H1 (cell line): Measurements from ENCODE around the gene SLFN5. TPM values are rescaled to one million over a fixed set of nuclear protein-coding genes. Genes with fewer than 3 reads are reported as not detected.

Source experiments
- CTCF ChIA-PET: fragments of 300-600 bp; sonication (Branson Sonifier 250); formaldehyde crosslinking; loops from one replicate; lab custom pipeline; 2021; ENCODE audit not compliant: partially characterized antibody; lab: Charles Lee
- POLR2A ChIA-PET: fragments of 300-600 bp; sonication (Branson Sonifier 250); formaldehyde crosslinking; loops from one replicate; lab custom pipeline; 2021; ENCODE audit warnings: inconsistent platforms; ENCODE audit not compliant: partially characterized antibody; lab: Charles Lee
- DNase-seq, 2 experiments: peaks; one replicate each; pipeline versions ENCODE4 v3.0.0 to v3.0.0-alpha.2; 2010 to 2022; ENCODE audit warnings: low spot score in 2 of 2, low read depth in 1 of 2, mixed read lengths in 1 of 2
- FAIRE-seq: peaks from 2 replicates; lab custom pipeline; 2011; peaks lifted over from hg19 to GRCh38; lab: Jason Lieb, UNC
- H2AFZ ChIP-seq: 2 replicates; pipeline ENCODE4 v1.8.1; 2012; ENCODE audit warnings: low read length, inconsistent platforms
- H2AK5ac ChIP-seq: 2 replicates; pipeline ENCODE4 v1.6.1; 2013; ENCODE audit warnings: low read depth, low read length
- H2BK120ac ChIP-seq: replicated peaks from 2 replicates; pipeline ENCODE3; 2013; ENCODE audit warnings: low read depth, low read length, inconsistent platforms
- H2BK12ac ChIP-seq: 2 replicates; pipeline ENCODE4 v1.6.1; 2013; ENCODE audit warnings: low read depth, low read length
- H2BK15ac ChIP-seq: 2 replicates; pipeline ENCODE4 v1.6.1; 2013; ENCODE audit warnings: low read length
- H2BK20ac ChIP-seq: 2 replicates; pipeline ENCODE4 v1.6.1; 2013; ENCODE audit warnings: low read length
- H2BK5ac ChIP-seq: 2 replicates; pipeline ENCODE4 v1.6.1; 2013; ENCODE audit warnings: low read depth, low read length
- H3K14ac ChIP-seq: 2 replicates; pipeline ENCODE4 v1.6.1; 2013; ENCODE audit warnings: inconsistent platforms; ENCODE audit not compliant: insufficient read length
- H3K18ac ChIP-seq: 2 replicates; pipeline ENCODE4 v1.6.1; 2013; ENCODE audit warnings: low read length; ENCODE audit errors: extremely low read depth
- H3K23ac ChIP-seq: 2 replicates; pipeline ENCODE4 v1.6.1; 2013; ENCODE audit warnings: inconsistent platforms; ENCODE audit not compliant: insufficient read length
- H3K23me2 ChIP-seq: 2 replicates; pipeline ENCODE4 v1.6.1; 2013; ENCODE audit warnings: low read depth, low read length
- H3K27ac ChIP-seq: 2 replicates; pipeline ENCODE4 v1.6.1; 2011; ENCODE audit warnings: low read depth, low read length, inconsistent platforms
- H3K27me3 ChIP-seq, 4 experiments: replicated peaks in 1 of 4; 1 replicate in 1 of 4; 2 replicates in 3 of 4; pipeline versions ENCODE4 v1.6.1 to v1.8.1; 2011 to 2013; ENCODE audit warnings: low read length in 3 of 4, mild to moderate bottlenecking in 3 of 4, inconsistent platforms in 2 of 4, mixed read lengths in 2 of 4, moderate library complexity in 1 of 4; ENCODE audit not compliant: control insufficient read depth in 3 of 4, insufficient read depth in 3 of 4; ENCODE audit errors: extremely low read depth in 1 of 4
- H3K36me3 ChIP-seq, 4 experiments: 2 replicates each; pipeline versions ENCODE4 v1.6.1 to v1.8.1; 2011 to 2013; ENCODE audit warnings: mild to moderate bottlenecking in 4 of 4, low read length in 3 of 4, moderate library complexity in 2 of 4, control low read depth in 1 of 4, inconsistent platforms in 1 of 4; ENCODE audit not compliant: insufficient read depth in 4 of 4, control insufficient read depth in 2 of 4
- H3K4ac ChIP-seq: replicated peaks from 2 replicates; pipeline ENCODE3; 2013; ENCODE audit warnings: low read length, low read depth, mixed read lengths, inconsistent platforms; ENCODE audit not compliant: insufficient read length
- H3K4me1 ChIP-seq, 4 experiments: replicated peaks in 1 of 4; 1 replicate in 1 of 4; 2 replicates in 3 of 4; pipeline versions ENCODE4 v1.6.1 to v1.8.1; 2011 to 2013; ENCODE audit warnings: low read length in 3 of 4, inconsistent platforms in 2 of 4, mixed read lengths in 1 of 4; ENCODE audit not compliant: insufficient read depth in 4 of 4, control insufficient read depth in 3 of 4
- H3K4me2 ChIP-seq, 2 experiments: 2 replicates each; pipeline versions ENCODE4 v1.6.1 to v1.8.1; 2011 to 2013; ENCODE audit warnings: low read depth in 2 of 2, low read length in 2 of 2, control low read depth in 1 of 2, inconsistent platforms in 1 of 2, mild to moderate bottlenecking in 1 of 2; ENCODE audit not compliant: insufficient read depth in 1 of 2
- H3K4me3 ChIP-seq, 4 experiments: fragments of 200-600, 300-600 bp in 1 of 4; sonication (generic), shearing (Covaris generic), sonication (Bioruptor Twin) in 1 of 4; 2 replicates each; pipeline versions ENCODE4 v1.5.1 to v1.8.1; 2011 to 2016; ENCODE audit warnings: low read length in 4 of 4, low read depth in 3 of 4, control low read depth in 2 of 4, inconsistent platforms in 2 of 4, mild to moderate bottlenecking in 2 of 4, mixed read lengths in 1 of 4, moderate library complexity in 1 of 4; ENCODE audit not compliant: insufficient read depth in 2 of 4; ENCODE audit errors: extremely low read depth in 1 of 4
- H3K56ac ChIP-seq: replicated peaks from 2 replicates; pipeline ENCODE3; 2013; ENCODE audit warnings: low read depth, mild to moderate bottlenecking, mixed read lengths, low read length, inconsistent platforms; ENCODE audit not compliant: insufficient read length
- H3K79me1 ChIP-seq: 2 replicates; pipeline ENCODE4 v1.6.1; 2013; ENCODE audit warnings: low read depth, low read length, control low read depth
- H3K79me2 ChIP-seq, 2 experiments: 2 replicates each; pipeline versions ENCODE4 v1.6.1 to v1.8.1; 2012 to 2013; ENCODE audit warnings: low read length in 2 of 2, mild to moderate bottlenecking in 2 of 2, inconsistent platforms in 1 of 2; ENCODE audit not compliant: insufficient read depth in 2 of 2, control insufficient read depth in 1 of 2
- H3K9ac ChIP-seq, 4 experiments: replicated peaks in 1 of 4; 1 replicate in 1 of 4; 2 replicates in 3 of 4; pipeline versions ENCODE4 v1.6.1 to v1.8.1; 2011 to 2013; ENCODE audit warnings: low read depth in 3 of 4, low read length in 3 of 4, control low read depth in 2 of 4, mild to moderate bottlenecking in 2 of 4, moderate library complexity in 2 of 4, inconsistent platforms in 1 of 4; ENCODE audit errors: extremely low read depth in 1 of 4
- H3K9me3 ChIP-seq, 2 experiments: 2 replicates each; pipeline versions ENCODE4 v1.6.1 to v1.8.1; 2012 to 2013; ENCODE audit warnings: mild to moderate bottlenecking in 2 of 2, moderate library complexity in 2 of 2, control low read depth in 1 of 2, inconsistent platforms in 1 of 2, low read depth in 1 of 2, low read length in 1 of 2, mixed read lengths in 1 of 2; ENCODE audit not compliant: insufficient read depth in 2 of 2
- H4K20me1 ChIP-seq, 2 experiments: replicated peaks in 1 of 2; 2 replicates each; pipeline versions ENCODE3 to v1.8.1; 2011 to 2013; ENCODE audit warnings: inconsistent platforms in 2 of 2, low read length in 2 of 2, mild to moderate bottlenecking in 1 of 2; ENCODE audit not compliant: insufficient read depth in 2 of 2, control insufficient read depth in 1 of 2
- H4K5ac ChIP-seq: 2 replicates; pipeline ENCODE4 v1.6.1; 2013; ENCODE audit warnings: low read length, low read depth, mixed read lengths, inconsistent platforms; ENCODE audit not compliant: insufficient read length
- H4K8ac ChIP-seq: 2 replicates; pipeline ENCODE4 v1.8.0; 2013; ENCODE audit warnings: mild to moderate bottlenecking, moderate library complexity, low read length, inconsistent platforms; ENCODE audit not compliant: insufficient read depth; ENCODE audit errors: extremely low read depth
- H4K91ac ChIP-seq: replicated peaks from 2 replicates; pipeline ENCODE3; 2013; ENCODE audit warnings: low read length, mixed read lengths, inconsistent platforms; ENCODE audit not compliant: insufficient read length
- BCL11A ChIP-seq, 2 experiments: IDR thresholded peaks; one replicate each; pipeline ENCODE4 v1.6.1; 2011; ENCODE audit warnings: low read depth in 2 of 2, low read length in 2 of 2, mild to moderate bottlenecking in 2 of 2
- CBX5 ChIP-seq: fragments of 300-800, 300-1000 bp; sonication (generic); IDR thresholded peaks from 2 replicates; pipeline ENCODE4 v1.7.1; 2016; ENCODE audit warnings: antibody characterized with exemption, low read length, low read depth
- CBX8 ChIP-seq: fragments of 300-800, 300-1000 bp; sonication (generic); IDR thresholded peaks from 2 replicates; pipeline ENCODE4 v1.7.1; 2016; ENCODE audit warnings: low read depth, low read length, borderline replicate concordance
- CREB1 ChIP-seq: IDR thresholded peaks from 2 replicates; pipeline ENCODE4 v1.6.1; 2012; ENCODE audit warnings: inconsistent platforms
- CTBP2 ChIP-seq: IDR thresholded peaks from 2 replicates; pipeline ENCODE4 v1.7.0; 2011; ENCODE audit warnings: borderline replicate concordance, mild to moderate bottlenecking, moderate library complexity, mixed read lengths, low read length; ENCODE audit not compliant: insufficient read depth, insufficient read length
- EGR1 ChIP-seq: IDR thresholded peaks from 2 replicates; pipeline ENCODE4 v1.6.1; 2011; ENCODE audit warnings: low read depth, low read length, borderline replicate concordance
- GABPA ChIP-seq: IDR thresholded peaks from 2 replicates; pipeline ENCODE4 v1.6.1; 2011; ENCODE audit warnings: mild to moderate bottlenecking, low read length, moderate library complexity, borderline replicate concordance; ENCODE audit not compliant: insufficient read depth
- MAFK ChIP-seq: IDR thresholded peaks from 2 replicates; pipeline ENCODE4 v1.6.1; 2012; ENCODE audit warnings: low read depth, mild to moderate bottlenecking, improper control_type of control experiment, low read length
- SAP30 ChIP-seq: fragments of 300-600 bp; sonication (generic); IDR thresholded peaks from 2 replicates; pipeline ENCODE4 v1.7.1; 2012; ENCODE audit warnings: low read length, moderate library complexity, mild to moderate bottlenecking, inconsistent platforms; ENCODE audit not compliant: insufficient read depth, insufficient replicate concordance
- TCF12 ChIP-seq: IDR thresholded peaks from 2 replicates; pipeline ENCODE4 v1.6.1; 2011; ENCODE audit warnings: low read depth, mild to moderate bottlenecking, low read length
- USF2 ChIP-seq: IDR thresholded peaks from 2 replicates; pipeline ENCODE4 v1.6.1; 2011; ENCODE audit warnings: low read length, improper control_type of control experiment
- ZNF274 ChIP-seq: IDR thresholded peaks from 2 replicates; pipeline ENCODE4 v1.7.0; 2012; ENCODE audit warnings: low read length, borderline replicate concordance; ENCODE audit errors: extremely low read depth
- WGBS, 2 experiments: shearing (Covaris generic) in 1 of 2; methylation state at CpG; one replicate each; pipeline versions ENCODE4 v1.1.6 to v1.1.7; 2013 to 2015; ENCODE audit warnings: low lambda C conversion rate in 2 of 2, mixed read lengths in 2 of 2, inconsistent platforms in 1 of 2, low coverage in 1 of 2, missing lambda C conversion rate in 1 of 2; ENCODE audit not compliant: insufficient replicate concordance in 2 of 2, insufficient coverage in 1 of 2, insufficient read length in 1 of 2; ENCODE audit errors: extremely low coverage in 1 of 2, missing lambda C conversion rate in 1 of 2; 5-methylcytosine and 5-hydroxymethylcytosine counted together
- polyA plus RNA-seq, 7 experiments: library from polyadenylated mRNA; depleted of rRNA in 3 of 7; stranded (reverse) in 5 of 7; unstranded in 2 of 7; fragments of >200 nt in 5 of 7; fragments of 200-250 nt in 2 of 7; gene quantifications; 1 replicate in 5 of 7; 2 replicates in 1 of 7; 4 replicates in 1 of 7; pipeline versions ENCODE4 v1.2.1 to v1.2.3, GENCODE V29; 2011 to 2013; ENCODE audit warnings: missing spikeins in 2 of 7, mixed read lengths in 2 of 7
- total RNA-seq: library from RNA; stranded (reverse); fragmentation: NEBNext Ultra II Directional; extraction: Animal tissue kit (Norgen Biotek cat#: 25700); gene quantifications from 2 replicates; pipeline ENCODE4 v1.2.1, GENCODE V29; 2021
- TF ChIP-seq, protein P1 (sequence below): IDR thresholded peaks from 2 replicates; pipeline ENCODE4 v1.6.1; 2011; ENCODE audit warnings: low read depth, mild to moderate bottlenecking, low read length; ENCODE audit not compliant: insufficient read depth

SLFN5 gene
- total and polyA plus RNA-seq, 2 of the 8 experiments (the other 6 are each of a cell fraction or from before 2014, with no cell fraction given), result 0.86 to 3.0 TPM

- ChIA-PET POLR2A (no interaction called here), CTCF (no interaction called here)
- Histone ChIP-seq H3K18ac (no peak overlapping the region), H3K79me2 (no peaks in the 10 kb centered on the region), H3K4me3 (no peak overlapping the region), H4K20me1 (no peaks in the 10 kb centered on the region), H3K9me3 (no peaks in the 10 kb centered on the region), H3K27me3 (no peaks in the 10 kb centered on the region; a peak in 1 of 7 replicates), H2BK15ac (no peak overlapping the region), H2BK20ac (no peak overlapping the region), H2AK5ac (no peak overlapping the region), H3K4me1 (no peaks in the 10 kb centered on the region), H2AFZ (no peak overlapping the region), H4K5ac (no peak overlapping the region), H2BK12ac (no peak overlapping the region), H3K56ac (no peak overlapping the region), H3K23me2 (no peaks in the 10 kb centered on the region), H4K8ac (no peak overlapping the region), H2BK5ac (no peak overlapping the region), H4K91ac (no peak overlapping the region), H3K14ac (no peak overlapping the region), H3K36me3 (no peaks in the 10 kb centered on the region), H3K9ac (no peak overlapping the region), H3K27ac (no peak overlapping the region), H3K4ac (no peak overlapping the region), H3K23ac (no peak overlapping the region), H3K79me1 (no peaks in the 10 kb centered on the region), H3K4me2 (no peak overlapping the region), H2BK120ac (no peak overlapping the region)
- DNase-seq, result no peak
- no peak for FAIRE-seq
- WGBS, 2 experiments, result 56% methylated on average over 2 of the region's 2 CpGs; no CpG with 5 or more reads in 1 of the 2 experiments
- TF ChIP-seq EGR1 (no peak), CTBP2 (no peak), MAFK (no peak), CBX8 (no peak), USF2 (no peak), GABPA (no peak), TCF12 (no peak), CBX5 (no peak), CREB1 (no peak), ZNF274 (no peak), BCL11A (IDR thresholded peaks at IDR 0.05; ENCODE audit: low read depth in 2 of 2, low read length in 2 of 2) (no peak), SAP30 (no peak)
- TF ChIP-seq, protein P1, sequence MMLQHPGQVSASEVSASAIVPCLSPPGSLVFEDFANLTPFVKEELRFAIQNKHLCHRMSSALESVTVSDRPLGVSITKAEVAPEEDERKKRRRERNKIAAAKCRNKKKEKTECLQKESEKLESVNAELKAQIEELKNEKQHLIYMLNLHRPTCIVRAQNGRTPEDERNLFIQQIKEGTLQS, result no peak
Observed at GRCh38 chr17:35235917-35236316, 7.0 kb upstream of the SLFN5 start.
